SHP77 (cell line): ENCODE results near the gene TCEAL9.
"Not testable (repeated sequence)": the region's sequence is repeated elsewhere in the genome, so short reads cannot be mapped to it uniquely, and the experiment has no call there.

Experiments used
- DNase-seq, 2 experiments: peaks; one replicate each; lab custom pipeline; 2025; lab: John Stamatoyannopoulos, UW

The TCEAL9 gene

GRCh38 chrX:103373581-103373980 is 17.3 kb downstream of the TCEAL9 start:
- no peak for DNase-seq

DNA sequence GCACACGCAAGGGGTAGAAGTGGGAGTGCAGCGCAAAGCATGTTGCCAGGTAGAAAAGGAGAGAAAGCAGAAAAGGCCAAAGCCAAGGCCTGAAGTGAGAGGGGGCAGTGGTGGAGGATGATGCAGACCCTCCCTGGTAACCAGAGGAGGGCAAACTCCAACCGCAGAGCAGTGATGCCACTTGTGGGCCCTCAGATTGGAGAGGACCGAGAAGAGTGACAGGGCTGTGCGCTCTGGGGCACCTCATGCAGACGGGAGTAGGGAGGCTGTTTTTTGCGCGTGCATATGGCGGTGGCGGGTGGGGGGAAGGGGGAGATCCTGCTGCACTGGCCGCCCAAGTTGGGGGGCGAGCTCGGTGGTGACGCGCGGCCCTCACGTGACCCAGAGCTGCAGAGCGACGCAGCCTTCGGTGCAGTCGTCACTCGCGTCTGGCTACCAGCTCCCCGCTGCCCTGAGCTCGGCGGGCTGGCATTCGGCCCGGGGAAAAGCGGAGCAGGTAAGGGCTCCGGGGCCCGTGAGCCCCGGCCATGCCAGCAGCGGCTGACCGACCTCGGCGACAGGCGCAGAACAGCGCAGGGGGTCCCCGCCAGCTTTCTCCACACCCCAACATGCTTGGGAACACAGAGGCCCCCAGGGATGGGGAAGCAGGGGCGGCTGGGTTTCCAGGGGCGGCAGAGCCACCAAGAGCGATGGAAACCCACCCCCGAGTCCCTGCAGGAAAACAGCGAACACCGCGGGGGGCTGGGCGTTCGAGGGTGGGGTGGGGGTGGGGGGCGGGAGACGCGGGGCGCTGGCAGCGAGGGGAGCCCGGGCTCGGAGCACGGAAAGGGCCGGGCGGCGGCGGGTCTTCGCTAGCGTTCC is 20.0 kb downstream of the TCEAL9 start, which contains the start of gene BEX3:
Gene BEX3 (plus strand): TSS at position 421 of the 861 bp plus-strand sequence. CDS start 984 bp downstream, outside the sequence.
- DNase-seq, result no peak

DNA sequence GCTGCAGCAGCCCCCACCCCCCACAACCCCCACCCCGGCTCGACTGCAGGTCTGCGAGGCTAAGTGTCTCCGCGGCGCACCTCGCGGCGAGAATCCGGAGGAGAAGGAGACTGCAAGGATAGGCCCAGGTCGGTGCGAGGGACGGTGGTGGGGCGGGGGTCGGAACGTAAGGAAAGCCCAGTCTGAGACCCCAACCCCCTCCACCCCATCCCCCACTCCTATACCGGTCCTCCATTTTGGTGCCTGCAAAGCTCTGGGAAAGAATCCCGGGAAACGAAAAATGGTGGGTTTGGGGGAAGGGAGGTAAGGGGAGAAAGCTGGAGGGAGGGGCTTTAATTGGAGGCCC is 20.6 kb downstream of the TCEAL9 start:
- DNase-seq, result no peak

- no peak for DNase-seq
Measured at GRCh38 chrX:103378990-103379389, 22.7 kb downstream of the TCEAL9 start.

- DNase-seq, result no peak
Measured at GRCh38 chrX:103382877-103383276, 26.6 kb downstream of the TCEAL9 start.

- no peak for DNase-seq
Measured at GRCh38 chrX:103384672-103385071, 28.4 kb downstream of the TCEAL9 start.

GRCh38 chrX:103385283-103385830 is 29.1 kb downstream of the TCEAL9 start:
- DNase-seq, result not testable (repeated sequence)

- no peak for DNase-seq
Measured at GRCh38 chrX:103386332-103386731, 30.0 kb downstream of the TCEAL9 start.

DNA sequence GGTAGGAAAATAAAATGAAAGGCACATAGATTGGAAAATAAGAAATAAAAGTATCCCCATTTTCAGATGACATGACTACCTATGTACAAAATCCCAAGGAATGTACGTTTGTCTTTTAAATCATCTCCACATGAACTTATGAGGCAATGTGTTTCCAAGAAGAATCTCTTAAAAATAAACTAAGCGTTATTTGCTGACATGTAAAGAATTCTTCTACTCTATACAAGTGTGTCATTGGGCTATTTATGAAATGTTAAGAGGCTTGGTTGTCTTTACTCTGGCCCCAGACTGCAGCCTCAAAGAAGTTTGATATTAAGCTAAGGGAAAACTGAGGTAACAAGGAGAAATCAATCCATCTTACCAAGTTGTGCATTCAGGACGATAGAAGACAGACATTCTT is 37.2 kb downstream of the TCEAL9 start:
- DNase-seq, result no peak

- DNase-seq, result no peak
Measured at GRCh38 chrX:103396186-103396585, 39.9 kb downstream of the TCEAL9 start.

GRCh38 chrX:103396660-103397059 is 40.4 kb downstream of the TCEAL9 start:
- DNase-seq, result no peak

DNA sequence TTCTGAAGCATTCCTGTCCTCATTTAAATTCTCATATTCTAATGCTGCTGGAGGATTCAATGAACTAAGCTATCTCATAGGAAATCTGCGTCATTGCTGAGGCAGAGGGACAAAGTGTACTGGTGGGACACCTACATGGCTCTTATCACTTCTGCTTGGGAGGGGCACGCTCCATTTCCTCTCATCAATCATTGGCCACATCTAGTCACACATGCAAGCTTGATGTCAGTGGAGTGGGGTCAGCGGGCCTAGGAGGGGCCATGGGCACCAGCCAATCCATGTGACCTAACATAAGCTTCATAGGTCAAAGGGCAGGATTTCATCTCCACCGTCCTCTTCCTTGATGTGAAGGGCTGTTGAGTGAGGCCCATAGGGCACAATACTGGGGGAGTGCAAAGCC is 41.4 kb downstream of the TCEAL9 start:
- DNase-seq, result no peak

GRCh38 chrX:103398421-103398864 is 42.1 kb downstream of the TCEAL9 start:
- DNase-seq, result no peak

DNA sequence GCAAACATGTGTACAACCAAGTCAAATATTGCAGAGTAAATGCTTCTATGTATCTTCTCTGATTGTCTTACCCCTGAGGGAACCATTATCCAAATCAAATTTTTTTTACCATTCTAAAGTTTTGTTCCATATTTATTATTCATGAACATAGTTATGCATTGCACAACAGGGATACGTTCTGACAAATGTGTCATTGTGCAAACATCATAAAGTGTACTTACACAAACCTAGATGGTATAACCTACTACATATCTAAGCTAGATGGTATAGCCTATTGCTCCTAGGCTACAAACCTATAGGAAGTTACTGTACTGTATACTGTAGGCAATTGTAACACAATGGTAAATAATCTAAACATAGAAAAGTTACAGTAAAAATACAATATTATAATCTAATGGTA is 43.4 kb downstream of the TCEAL9 start:
- no peak for DNase-seq

DNA sequence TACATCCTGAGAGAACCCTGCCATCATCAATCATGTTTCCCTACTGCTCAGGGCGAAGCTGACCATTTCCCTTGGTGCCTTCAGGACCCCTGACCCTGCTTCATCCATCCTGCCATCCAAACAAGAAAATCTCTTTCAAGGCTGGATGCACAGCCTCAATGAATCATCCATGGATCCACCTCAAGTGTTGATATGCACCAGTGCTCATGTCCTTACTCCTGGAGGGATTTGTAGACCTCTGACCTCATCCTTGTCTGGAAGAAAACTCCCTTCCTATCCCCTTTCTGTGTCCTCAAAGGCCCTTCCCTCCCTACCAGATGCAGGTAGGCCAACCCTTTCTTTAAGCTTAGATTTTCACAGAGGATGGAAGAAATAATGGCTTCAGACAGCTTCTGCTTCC is 44.6 kb downstream of the TCEAL9 start:
- DNase-seq, result no peak

DNA sequence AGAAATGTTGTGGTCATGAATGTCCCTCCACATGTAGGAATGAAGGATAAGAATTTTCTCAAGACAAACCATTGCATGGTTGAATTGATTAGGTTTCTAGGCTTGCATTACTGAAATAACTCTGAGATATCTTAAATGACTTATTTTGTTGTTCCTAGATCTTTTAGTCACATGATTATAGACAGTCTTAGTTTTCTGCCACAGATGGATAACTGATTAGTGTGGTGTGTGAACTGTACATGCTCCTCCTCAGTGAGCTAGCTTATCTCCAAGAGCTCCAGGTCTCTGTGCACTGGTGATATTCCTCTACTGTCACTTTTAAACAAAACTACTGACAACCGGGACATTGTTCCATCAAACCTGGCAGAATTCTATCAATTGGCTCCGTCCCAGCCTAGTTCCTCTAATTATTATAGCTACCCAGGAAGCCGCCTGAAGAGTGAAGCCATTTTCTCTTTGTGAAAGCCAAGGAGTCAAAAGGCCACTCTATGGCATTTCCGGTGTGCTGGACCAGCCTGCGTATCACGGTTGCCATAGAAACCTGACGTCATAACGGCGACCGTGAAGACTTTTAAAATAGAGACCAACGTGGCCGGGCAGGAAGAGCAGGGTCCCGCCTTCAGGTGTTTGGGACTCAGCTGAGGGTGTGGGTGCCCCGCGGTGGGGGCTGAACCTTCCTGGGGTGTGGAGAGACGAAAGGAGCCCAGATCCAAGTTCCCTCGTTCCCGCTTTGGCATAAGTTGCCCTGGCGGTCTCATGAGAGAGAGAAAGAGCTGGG is 48.1 kb downstream of the TCEAL9 start:
- DNase-seq, result peak; percentile 19 to 68

DNA sequence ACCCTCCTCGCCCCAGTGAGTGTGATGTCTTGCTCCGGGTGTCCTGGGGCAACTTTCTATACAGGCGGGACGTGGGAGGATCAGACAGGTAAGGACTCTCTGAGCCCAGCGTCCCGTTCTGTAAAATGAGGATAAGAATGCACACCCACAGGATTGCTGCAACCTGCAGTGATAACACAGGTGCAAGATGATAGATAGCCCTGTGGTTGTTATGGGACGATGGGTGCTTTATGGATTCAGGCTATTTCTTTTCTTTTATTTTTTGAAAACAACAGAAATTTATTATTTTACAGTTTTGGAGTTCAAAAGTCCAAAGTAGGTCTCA is 48.7 kb downstream of the TCEAL9 start:
- no peak for DNase-seq

DNA sequence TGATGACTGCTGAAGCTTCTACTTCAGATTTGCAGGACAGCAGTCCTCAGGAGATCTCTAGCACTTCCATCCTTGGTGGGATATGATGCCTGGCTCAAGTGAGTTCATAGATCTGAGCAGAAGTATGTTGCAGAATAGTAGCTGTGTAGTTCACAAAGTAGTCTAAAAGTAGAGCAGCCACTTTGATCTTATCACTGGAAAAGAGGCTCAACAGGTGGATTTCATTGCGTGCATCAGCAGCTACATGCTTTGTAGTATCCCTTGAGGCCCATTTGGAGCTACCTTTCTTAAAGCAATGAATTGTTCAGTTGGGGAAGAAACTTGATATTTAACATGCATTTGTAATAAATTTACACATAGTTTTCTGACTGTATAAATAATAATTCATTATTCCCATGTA is 50.0 kb downstream of the TCEAL9 start:
- DNase-seq, result no peak

GRCh38 chrX:103407776-103408175 is 51.5 kb downstream of the TCEAL9 start:
- no peak for DNase-seq
